ENCODE results near the gene MAPKAP1.

Gene MAPKAP1

DNA sequence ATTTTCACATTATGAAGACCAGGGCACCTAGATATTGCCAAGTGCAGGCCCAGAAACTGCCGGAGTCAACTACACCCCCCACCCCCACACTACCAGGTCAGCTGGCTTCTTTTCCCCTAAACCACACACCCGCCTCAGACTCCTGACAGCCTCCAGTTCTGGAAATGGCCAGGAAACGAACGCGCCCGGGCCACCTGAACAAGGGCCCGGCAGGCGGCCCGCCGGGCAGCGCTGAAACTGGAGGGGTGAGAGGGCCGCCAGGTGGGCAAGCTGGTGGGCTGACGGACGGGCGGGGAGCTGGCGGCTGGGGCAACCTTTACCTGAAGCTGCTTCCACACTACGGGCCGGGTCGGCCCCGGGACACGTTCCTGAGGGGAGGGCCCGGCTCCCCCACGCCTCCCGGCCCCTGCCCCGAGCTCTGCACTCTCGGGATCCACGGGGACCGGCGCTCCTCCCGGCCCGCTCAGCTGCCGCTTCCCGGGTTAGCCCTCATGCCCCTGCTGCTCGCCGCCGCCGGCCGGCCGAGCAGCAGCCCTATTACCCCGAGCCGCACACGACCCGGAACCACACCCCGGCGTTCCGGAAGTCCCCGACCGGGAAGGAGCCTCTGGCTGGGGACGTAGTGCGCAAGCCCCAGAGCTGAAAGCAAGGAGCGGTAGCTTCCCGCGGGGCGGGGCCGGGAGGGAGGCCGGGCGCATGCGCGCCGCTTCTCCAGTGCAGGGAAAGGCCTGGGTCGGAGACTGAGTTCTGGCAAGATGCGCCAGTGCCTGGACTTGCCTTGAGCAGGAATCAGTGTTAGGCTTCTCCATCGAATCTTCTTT lies at the start of gene MAPKAP1:
TSS of gene MAPKAP1 (minus strand) at position 558 of the 821 bp plus-strand sequence. CDS start 34,634 bp downstream, outside the sequence.
- TF ChIP-seq GATA2 (IDR thresholded peaks at IDR 0.05; ENCODE audit: low read depth, low read length): no peak
- TF ChIP-seq GATA3 (IDR thresholded peaks at IDR 0.05; ENCODE audit: low read depth, low read length): no peak

- TF ChIP-seq GATA2 (IDR thresholded peaks at IDR 0.05; ENCODE audit: low read depth, low read length) (no peak), GATA3 (IDR thresholded peaks at IDR 0.05; ENCODE audit: low read depth, low read length) (no peak)
These were observed 49.5 kb upstream of the MAPKAP1 start for GRCh38 chr9:125756518-125756917.

GRCh38 chr9:125755340-125755739 lies 48.3 kb upstream of the MAPKAP1 start:
- TF ChIP-seq GATA3 (IDR thresholded peaks at IDR 0.05; ENCODE audit: low read depth, low read length): no peak
- no peak for TF ChIP-seq GATA2 (IDR thresholded peaks at IDR 0.05; ENCODE audit: low read depth, low read length)

- peak; percentile 34; the same call in 1 of the 2 replicates for TF ChIP-seq GATA3 (IDR thresholded peaks at IDR 0.05; ENCODE audit: low read depth, low read length)
- no peak for TF ChIP-seq GATA2 (IDR thresholded peaks at IDR 0.05; ENCODE audit: low read depth, low read length)
These were observed 47.1 kb upstream of the MAPKAP1 start for GRCh38 chr9:125754096-125754495.

DNA sequence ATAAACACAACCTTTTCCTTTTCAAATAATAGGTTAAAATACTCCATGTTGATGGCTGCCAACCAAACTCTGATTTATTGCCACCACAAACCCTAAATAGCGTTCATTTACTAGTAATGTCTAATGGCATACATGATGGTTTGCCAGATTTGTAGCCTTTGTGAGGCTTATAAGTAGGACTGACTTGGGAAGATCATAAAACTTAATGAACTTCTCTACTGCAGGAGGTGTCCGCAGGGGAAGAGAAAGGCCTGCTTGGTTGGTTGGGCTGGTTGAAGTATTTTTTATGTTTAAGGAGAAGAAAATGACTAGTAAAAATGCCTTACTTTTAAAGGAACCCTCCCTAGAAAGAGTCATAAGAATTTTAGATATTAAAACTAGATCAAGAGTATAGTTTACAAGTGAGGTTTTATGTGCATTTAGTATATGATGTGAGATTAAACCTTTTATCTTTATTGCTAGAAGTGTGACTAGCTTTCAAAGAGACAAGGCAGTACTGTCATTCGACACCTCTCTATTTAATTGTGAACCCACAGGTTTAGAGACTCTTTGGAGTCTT lies 45.1 kb upstream of the MAPKAP1 start:
- TF ChIP-seq GATA2 (IDR thresholded peaks at IDR 0.05; ENCODE audit: low read depth, low read length) (no peak), GATA3 (IDR thresholded peaks at IDR 0.05; ENCODE audit: low read depth, low read length) (no peak)

DNA sequence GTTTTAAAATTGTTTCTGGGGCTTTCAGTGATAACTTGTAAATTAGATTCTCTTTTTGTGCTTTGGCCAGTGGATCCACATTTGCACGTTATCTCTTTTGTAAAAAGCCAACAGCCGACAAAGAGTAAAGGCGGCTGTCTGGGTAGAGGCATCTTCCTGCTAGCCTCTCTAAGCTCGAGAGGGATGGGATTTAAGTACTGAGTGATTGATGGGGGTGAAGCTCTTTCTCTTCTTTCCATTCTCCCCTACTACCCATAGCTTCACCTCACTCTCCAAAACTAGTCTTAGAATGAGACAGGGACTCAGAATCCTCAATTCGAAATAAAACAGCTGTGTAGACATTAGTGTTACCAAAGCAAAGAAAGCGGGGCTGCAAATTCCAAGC lies 43.6 kb upstream of the MAPKAP1 start:
- TF ChIP-seq GATA3 (IDR thresholded peaks at IDR 0.05; ENCODE audit: low read depth, low read length) (no peak), GATA2 (IDR thresholded peaks at IDR 0.05; ENCODE audit: low read depth, low read length) (0 out of 2 replicates have a peak, but pooled peaks have one; percentile 6)

GRCh38 chr9:125749951-125750626 lies 43.1 kb upstream of the MAPKAP1 start:
- TF ChIP-seq GATA3 (IDR thresholded peaks at IDR 0.05; ENCODE audit: low read depth, low read length): no peak
- TF ChIP-seq GATA2 (IDR thresholded peaks at IDR 0.05; ENCODE audit: low read depth, low read length): no peak

DNA sequence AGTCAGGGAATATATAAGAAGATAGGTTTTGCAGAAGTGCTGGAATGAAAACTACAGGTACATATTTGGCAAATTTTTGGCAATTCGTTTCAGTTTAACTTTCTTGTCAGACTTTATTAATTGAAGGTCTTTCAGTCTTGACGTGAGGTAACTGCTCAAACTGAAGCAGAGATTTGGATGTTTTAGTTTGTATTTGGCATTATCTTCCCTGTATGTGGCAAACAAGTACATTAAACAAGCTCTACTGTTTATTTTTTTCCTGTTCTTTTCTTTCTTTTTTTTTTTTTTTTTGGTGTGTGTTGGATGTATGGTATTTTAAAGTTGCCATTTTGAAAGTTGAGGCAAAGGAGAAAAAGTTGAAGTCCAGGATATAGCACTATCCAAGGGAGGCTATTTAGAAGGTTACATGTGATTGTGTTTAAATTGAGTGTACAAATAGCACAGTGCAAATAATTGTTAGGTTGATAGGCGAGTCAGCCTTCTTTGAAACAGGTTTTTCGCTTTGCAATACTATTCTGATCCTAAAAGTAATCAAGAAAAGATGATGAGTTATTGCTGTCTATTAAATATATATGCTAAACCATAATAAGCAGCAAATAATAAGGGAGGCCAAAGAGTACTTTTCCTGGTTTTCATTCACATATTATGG lies 42.4 kb upstream of the MAPKAP1 start:
- TF ChIP-seq GATA3 (IDR thresholded peaks at IDR 0.05; ENCODE audit: low read depth, low read length) (no peak), GATA2 (IDR thresholded peaks at IDR 0.05; ENCODE audit: low read depth, low read length) (no peak)

- TF ChIP-seq GATA3 (IDR thresholded peaks at IDR 0.05; ENCODE audit: low read depth, low read length) (no peak), GATA2 (IDR thresholded peaks at IDR 0.05; ENCODE audit: low read depth, low read length) (no peak)
These were observed 41.6 kb upstream of the MAPKAP1 start for GRCh38 chr9:125748446-125749099.

GRCh38 chr9:125747765-125748445 lies 40.9 kb upstream of the MAPKAP1 start:
- TF ChIP-seq GATA3 (IDR thresholded peaks at IDR 0.05; ENCODE audit: low read depth, low read length) (no peak), GATA2 (IDR thresholded peaks at IDR 0.05; ENCODE audit: low read depth, low read length) (no peak)

- TF ChIP-seq GATA2 (IDR thresholded peaks at IDR 0.05; ENCODE audit: low read depth, low read length) (no peak), GATA3 (IDR thresholded peaks at IDR 0.05; ENCODE audit: low read depth, low read length) (no peak)
These were observed 40.2 kb upstream of the MAPKAP1 start, which contains the start of gene PBX3 for GRCh38 chr9:125747053-125747764. Gene PBX3, plus strand, starts transcription at chr9:125747373.

DNA sequence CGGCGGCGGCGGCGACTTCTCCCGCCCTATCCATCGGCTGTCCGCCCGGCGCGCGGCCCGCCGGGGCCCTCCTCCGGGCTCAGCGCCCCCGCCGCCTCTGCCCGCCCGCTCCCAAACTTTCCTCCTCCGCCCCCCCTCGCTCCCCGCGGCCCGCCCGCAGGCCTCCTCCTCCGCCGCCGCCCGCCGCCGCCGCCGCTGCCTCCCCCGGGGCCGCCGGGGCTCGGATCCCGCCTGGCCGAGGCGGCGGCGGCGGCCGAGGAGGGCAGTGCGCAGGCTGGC lies 39.7 kb upstream of the MAPKAP1 start:
- no peak for TF ChIP-seq GATA3 (IDR thresholded peaks at IDR 0.05; ENCODE audit: low read depth, low read length)
- no peak for TF ChIP-seq GATA2 (IDR thresholded peaks at IDR 0.05; ENCODE audit: low read depth, low read length)

Measured in SH-SY5Y (cell line).